Fibroblast of villous mesenchyme (primary cell): ENCODE data around the gene AP4M1. TPM values are rescaled to one million over a fixed set of nuclear protein-coding genes. Genes with fewer than 3 reads are reported as not detected.
A peak's percentile ranks its signal among the peaks of the same experiment; 100 is the strongest.

Source experiments
- DNase-seq: peaks from one replicate; pipeline ENCODE4 v3.0.0-alpha.2; 2010; ENCODE audit warnings: low read depth
- H3K4me3 ChIP-seq: 2 replicates; pipeline ENCODE4 v1.5.1; 2011; ENCODE audit warnings: low read depth, mild to moderate bottlenecking, low read length
- CTCF ChIP-seq: IDR thresholded peaks from 2 replicates; pipeline ENCODE4 v1.5.1; 2012; ENCODE audit warnings: low read depth, mild to moderate bottlenecking, low read length; ENCODE audit not compliant: insufficient read depth
- total RNA-seq: library from RNA; depleted of rRNA; stranded (reverse); fragments of >200 nt; gene quantifications from 2 replicates; pipeline ENCODE4 v1.2.3, GENCODE V29; 2012

The AP4M1 gene
- total RNA-seq, 1 donor = 16.4 TPM

DNA sequence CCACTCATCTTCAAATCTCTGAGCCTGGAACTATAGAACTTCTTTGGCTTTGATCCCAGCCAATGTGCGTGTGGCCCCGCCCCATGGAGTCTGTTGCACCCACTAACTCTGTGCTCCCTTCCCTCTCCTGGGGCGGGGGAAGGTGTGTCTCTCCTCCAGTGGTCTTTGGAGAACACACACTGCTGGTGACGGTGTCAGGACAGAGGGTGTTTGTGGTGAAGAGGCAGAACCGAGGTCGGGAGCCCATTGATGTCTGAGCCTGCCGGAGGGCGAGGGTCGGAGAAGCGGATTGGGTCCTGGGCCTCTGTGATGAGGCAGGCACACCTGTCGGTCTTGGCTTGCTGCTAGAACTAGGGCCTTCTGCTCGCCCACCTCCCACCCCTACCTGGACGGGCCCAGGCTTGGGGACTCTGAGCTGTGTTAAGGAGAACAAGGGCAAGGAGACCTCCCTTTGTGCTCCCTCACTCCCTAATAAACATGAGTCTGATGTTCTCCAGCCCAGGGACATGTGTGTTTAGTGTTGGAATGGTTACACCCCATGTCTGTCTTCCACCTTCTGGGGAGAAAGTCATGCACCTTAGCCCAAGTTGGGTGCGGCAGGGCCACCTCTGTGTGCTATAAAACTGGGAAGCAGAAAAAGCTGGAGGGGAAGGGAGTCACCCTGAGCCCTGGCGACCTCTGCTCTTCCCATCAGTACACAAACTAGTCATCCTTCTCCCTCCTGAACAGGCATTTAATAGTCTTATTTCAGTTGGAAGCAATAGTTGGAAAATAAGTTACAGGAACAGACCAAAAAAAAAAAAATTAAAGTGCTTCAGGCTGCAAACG, 52.5 kb downstream of the AP4M1 start:
- H3K4me3 ChIP-seq = no peak overlapping the region
- no peak for TF ChIP-seq CTCF
- no peak for DNase-seq

DNA sequence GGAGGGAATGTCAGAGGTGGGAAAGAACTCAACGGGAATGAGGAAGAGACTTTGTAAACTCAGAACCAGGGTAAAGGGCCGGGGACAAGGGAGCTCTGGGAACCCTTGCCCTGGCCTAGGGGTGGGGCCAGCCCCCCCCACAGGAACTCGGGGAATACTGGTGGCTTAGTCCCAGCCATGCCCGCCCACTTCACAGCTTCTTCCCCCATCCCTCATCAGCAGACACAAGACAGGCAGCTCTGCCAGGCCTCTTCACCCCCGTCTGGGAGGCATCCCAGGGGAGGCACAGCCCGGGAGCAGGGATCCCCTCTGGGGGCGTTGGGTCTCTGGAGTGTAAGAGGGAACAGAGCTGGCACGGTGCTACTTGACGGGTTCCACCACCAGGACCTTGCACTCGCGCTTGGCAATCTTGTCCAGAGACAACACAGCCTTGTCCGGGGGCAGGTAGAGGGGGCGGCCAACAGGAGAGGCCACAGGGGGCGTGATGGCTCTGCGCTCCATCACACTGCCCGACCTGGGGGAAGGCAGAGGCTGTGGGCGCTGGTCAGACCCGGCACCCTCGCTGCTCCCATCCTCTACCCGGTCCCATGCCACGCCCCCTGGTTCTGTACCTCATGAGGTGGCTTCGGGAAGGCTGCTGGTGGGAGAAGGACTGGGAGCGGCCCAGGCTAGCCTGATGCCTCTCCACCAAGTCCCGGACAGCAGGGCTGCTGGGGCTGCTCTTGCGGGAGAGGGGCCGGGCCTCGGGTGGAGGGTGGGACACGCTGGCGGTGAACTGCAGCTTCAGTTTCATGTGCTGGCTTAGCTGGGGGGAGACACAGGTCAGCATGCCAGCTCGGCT, 53.4 kb downstream of the AP4M1 start:
- TF ChIP-seq CTCF = no peak
- no peak overlapping the region for H3K4me3 ChIP-seq
- no peak for DNase-seq

- H3K4me3 ChIP-seq = no peak overlapping the region
- no peak for DNase-seq
- no peak for TF ChIP-seq CTCF
Observed at GRCh38 chr7:100155553-100156317, 54.3 kb downstream of the AP4M1 start.

DNA sequence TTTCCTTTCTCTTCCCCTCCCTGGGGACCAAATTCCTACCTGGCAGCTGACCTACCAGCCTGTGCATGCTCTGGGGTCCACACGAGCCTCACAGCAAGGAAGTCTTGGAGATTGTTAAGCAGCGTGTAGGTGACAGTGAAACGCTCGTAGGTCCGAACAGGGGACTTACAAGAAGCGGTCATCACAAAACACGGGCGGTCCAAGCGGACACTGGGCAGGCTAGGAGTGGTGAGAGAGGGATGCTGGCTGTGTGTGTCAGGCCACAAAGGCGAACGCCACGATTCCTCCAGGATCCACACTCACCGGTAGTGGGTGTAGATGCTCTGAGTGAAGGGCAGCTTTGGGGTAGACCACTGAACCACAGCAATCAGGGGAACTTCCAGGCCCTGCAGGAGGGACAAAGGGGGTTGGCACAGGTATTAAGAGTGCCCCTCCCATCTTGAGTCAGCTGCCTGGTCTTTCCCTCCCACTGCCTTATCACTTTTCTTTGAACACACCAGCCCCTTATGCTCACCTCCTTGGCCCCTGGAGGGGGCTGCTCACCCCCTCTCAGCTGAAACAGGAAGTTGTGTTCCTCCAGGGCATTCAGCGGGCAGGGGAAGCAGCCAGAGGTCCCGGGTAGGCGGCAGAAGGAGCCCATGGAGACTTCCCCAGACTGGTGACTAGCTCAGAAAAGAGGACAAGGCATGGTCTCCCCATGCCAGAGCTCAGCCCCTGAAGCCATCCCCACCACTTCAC, 55.1 kb downstream of the AP4M1 start:
- no peak for DNase-seq
- no peak overlapping the region for H3K4me3 ChIP-seq
- no peak for TF ChIP-seq CTCF

- no peak for TF ChIP-seq CTCF
- no peak for DNase-seq
- H3K4me3 ChIP-seq = peak overlapping the region; percentile 74
Observed at GRCh38 chr7:100157069-100157333, 55.6 kb downstream of the AP4M1 start.

DNA sequence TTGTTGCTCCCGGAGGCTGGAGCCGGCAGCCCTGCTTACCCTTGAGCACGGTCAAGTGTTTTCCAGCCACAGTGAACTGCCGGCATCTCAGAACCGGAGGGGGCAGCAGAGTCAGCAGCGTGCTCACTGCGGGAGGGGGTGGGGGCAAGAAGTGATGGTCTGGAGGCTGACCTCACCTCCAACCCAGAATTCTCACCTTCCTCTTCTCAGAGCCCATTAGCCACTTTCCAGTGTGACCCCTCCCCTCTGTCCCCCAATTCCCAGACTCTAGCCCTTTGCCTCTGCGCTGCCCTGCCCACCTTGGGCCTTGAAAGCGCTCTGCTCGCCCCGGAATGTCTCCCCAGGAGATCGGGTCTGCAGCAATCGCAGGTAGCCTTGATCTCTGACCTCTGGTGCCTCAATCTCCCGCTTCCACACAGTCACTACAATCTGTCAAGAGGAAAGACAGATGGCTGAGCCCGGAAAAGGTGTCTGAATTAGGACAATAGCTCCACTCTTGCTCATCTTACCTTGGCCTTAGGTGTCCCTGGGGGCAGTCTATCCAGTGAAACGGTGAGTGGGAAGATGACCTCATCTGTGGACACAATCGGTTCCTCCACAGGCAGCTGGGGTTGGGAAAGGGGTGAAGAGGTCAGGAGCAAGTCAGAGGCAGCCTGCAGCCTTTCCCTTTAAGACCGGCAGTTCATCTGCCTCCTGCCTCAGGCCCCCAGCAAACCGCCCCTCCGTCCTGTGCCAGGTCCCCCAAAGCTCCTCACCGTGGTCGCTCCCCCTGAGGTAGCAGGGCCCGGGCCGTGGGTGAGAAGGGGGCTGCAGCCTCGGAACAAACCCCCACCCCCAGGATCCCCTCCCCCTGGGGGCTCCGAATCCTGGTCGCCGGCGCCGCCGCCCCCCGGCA, 56.1 kb downstream of the AP4M1 start:
- TF ChIP-seq CTCF = peak; percentile 24
- peak; percentile 84 for DNase-seq
- peak overlapping the region; percentile 74 for H3K4me3 ChIP-seq
